GM19023 (cell line): ENCODE results near the gene STARD8.
"Not testable (repeated sequence)": the region's sequence is repeated elsewhere in the genome, so short reads cannot be mapped to it uniquely, and the experiment has no call there.

Source experiments
- ATAC-seq: cut with Tn5 transposase; IDR thresholded peaks from one replicate; pipeline ENCODE4 v1.9.1; 2021; ENCODE audit warnings: mild to moderate bottlenecking, moderate library complexity; ENCODE audit not compliant: unreplicated experiment

Gene STARD8

DNA sequence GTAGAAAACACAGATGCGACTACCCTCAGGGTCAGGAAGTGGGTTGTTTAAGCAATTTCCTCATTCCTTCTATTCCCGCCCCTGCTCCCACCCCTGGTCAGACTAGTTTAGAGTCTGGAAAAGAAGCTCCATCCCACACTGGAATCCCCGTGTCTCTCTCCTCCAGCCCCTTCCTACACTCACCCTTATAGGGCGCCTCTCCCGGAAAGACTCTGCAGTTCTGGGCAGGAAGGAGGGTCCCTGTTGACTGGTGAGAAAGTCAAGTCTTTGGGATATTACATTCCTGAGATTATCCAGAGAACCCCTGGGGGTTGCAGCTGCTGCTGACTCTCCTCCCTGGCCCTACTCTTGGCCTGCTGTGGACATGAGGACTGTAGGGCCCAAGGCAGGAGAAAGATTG, 11.9 kb downstream of the STARD8 start:
- no peak for ATAC-seq

DNA sequence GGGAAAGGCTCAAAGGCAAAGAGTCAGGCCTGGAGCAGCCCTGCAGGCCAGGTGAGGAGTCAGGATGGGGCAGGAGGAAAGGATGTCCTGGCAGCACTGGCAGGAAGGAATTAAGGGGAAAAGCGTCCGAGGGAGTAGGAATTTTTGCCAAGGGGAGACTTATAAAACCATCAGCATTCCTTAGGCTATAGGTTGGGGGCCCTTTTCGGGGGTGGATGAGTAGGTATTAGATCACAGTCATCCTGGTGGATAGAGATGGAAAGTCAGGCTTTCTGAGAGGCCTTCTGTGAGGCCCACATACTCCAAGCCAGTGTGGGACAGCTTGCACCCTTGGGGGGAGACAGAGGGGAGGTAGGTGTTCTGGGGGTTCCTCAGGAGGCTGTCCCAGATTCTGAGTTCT, 12.3 kb downstream of the STARD8 start:
- no peak for ATAC-seq

DNA sequence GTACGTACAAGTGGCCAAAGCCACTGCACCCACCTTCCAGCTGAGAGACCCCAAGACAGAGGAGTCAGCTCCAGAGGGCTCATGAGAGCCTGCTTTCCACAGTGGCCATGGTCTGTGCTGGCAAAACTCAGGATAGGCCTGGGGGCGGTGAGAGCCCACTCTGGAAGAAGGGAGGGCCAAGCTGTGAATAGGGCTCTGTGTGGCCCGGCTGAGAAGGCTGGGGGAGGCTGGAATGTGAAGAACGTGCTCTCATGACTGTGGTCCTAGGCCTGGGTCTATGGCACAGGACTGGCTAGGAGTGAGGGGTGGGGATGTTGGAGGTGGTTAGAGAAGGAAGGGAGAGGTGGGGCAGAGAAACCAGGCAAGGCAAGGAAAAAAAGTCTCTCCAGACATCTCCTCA, 13.3 kb downstream of the STARD8 start:
- no peak for ATAC-seq

DNA sequence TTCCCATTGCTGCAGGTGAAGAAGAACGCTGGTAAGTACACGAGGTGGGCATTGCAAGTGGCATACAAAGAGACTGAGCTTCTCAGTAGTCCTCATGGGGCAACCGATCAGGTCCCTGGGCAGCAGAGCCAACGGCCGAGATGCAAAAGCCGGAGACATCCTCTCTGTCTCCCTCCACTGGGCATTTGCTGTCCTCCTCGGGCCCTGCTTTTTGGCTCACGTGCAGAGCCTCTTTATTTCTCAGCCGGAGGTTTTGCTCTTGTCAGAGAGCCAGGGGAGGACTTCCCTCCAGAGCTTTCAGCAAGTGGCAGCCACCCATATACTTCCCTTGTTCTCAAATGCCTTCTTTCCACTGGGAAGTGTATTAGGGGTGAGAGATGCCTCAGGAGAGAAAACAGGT, 18.0 kb downstream of the STARD8 start:
- ATAC-seq, result no peak

DNA sequence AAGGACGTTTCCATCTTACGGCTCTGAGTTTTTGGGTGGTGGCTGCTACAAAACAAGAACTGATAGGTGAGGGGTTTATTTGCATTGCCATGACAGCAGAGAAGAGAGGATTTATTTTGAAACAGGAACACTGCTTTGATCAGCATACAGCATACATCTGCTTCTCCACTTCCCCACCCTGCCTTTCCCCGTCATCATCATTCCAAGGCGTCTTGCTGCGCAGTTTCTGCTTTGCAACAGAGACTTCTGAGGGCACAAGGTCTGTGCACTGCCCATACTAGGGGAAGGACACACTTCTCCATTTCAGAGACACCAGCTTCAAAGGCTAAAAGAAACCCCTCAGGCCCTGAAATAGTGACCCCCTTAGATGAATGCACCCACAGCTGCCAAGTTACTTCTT, 19.1 kb downstream of the STARD8 start:
- no peak for ATAC-seq

DNA sequence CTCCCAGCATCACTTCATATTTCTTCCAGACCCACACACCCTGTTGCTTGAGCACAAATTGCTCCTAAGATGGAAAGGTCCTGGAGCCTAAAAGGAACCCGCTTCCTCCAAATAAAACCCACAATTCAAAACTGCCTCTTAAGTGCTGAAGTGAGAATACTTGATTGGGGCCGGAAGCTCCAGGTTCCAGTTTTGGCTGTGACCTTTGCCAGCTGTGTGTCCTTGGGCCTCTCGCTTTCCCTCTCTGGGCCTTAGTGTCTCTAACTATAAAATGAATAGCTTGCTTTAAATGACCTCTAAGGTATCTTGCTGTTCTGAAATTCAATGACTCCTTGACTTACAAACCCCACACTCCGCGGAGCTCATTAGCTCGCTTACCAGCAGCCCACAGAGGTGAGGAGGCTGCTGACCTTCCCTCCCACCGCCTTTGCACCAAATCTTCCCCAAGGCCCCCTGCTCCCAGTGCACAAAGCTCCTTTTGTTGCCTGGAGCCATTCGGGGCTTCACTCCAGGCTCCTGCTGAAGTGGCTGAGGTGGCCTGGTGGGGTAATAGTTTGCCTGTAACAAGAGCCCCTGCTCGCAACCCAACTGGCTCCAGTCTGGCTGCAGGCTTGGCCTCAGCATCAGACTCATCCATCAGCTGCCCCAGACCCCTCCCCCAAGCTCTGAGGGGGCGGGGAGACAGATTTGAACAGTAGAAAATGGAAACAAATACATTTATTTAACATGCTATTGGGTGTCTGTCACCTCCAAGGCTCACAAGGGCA, 21.8 kb downstream of the STARD8 start:
- no peak for ATAC-seq

DNA sequence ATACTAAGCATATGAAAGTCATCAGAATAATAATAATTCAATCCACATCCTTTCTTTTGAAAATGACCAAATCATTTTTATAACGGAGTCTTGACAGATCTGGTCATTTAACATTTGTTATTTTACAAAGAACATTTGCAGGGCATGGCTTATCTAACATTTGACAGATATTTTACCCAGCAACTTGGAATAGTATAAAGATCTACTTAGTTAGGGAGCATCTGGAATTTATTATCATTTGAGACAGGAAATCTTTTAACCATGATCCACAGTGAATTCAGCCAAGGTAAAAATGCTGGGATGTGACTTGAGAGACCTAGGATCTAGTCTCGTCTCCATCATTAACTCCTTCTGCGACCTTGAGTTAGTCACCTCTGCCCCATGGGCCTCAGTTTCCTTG, 22.4 kb downstream of the STARD8 start:
- ATAC-seq, result no peak

DNA sequence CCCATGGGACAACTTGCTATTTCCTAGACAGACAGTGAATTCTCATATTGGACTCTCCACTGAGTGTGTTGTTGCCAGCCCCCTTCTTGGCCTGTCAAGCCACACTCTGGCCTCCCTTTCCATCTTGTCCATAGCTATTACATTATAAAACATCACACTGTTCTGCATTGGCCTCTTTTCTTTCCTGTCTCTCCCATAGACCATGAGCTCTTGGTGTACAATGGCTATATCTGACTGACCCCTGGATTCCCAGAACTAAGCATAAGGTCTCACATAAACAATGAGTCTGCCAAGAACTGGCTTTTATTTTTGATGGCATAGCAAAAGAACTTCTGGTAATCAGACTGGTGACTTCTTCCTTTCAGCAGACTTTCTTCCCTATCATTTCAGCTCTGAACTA, 23.8 kb downstream of the STARD8 start:
- ATAC-seq, result no peak

DNA sequence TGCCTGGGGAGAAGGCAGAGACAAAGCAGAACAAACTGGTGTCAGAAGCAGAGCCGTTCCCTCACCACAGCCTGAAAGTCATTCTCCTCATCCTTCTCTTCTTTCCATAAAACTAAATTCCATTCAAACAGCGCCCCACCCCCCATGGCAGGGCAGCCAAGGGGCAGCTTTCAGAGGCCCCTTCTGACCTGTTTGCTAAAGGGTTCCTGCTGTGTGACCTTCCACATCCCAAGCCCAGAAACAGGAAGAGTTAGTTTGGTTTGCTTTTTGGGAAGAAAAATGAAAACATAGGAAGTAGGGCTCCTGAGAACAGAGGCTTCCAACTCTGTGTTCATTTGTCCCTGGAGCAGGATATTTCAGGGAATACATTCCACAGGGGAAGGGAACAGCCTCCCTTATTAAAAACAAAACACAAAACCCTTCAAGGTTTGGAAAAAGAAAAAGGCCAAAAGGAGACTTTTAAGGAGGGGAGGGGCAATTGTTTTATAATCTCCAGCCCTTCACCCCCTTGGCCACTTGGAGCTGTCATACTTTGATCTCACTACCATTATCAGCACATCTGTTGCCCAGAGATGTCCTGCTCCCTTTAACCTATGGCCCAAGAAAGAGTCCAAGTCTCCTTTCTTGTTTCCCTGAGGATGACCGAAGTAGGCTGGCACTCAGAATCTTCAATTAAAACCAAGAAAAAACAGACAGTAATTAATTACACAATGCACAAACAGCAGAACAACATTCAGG, 25.3 kb downstream of the STARD8 start:
- no peak for ATAC-seq

DNA sequence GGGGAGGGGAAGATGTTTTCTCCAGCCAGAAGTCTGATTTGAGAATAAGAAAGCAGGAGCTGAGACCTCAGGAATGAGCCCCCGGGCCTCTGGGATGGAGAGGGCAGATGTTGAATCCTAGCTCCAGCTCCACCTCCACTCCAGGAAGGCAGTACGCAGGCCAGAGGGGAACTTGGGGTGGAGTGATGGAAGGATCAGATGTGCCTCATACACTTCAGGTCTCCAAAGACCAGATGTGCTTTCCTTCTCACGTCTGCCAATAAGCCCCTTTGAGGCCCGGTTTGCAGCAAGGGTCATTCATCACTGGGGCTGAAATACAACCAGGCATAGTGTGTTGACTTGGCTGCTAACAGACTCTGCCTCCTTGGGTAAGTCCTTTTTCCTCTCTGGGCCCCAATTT, 28.1 kb downstream of the STARD8 start:
- ATAC-seq, result no peak

DNA sequence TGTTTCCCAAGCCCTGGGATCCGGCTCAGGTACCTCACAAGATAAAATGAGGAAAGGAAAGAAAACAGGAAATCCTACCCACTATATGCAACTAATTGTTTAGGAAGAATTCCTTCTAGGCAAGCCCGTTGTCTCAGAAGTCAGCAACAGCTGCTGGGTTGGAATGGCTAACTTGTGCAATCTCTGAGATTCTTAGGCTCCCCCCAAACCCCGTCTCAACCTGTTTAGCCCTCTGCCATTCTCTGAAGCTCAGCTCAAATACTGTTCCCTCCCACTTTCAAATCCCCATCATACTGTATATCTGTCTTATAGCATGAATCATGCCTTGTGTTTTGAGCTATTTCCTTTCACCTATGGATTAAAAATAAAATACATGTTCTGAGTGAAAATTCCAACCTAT, 28.9 kb downstream of the STARD8 start:
- no peak for ATAC-seq

DNA sequence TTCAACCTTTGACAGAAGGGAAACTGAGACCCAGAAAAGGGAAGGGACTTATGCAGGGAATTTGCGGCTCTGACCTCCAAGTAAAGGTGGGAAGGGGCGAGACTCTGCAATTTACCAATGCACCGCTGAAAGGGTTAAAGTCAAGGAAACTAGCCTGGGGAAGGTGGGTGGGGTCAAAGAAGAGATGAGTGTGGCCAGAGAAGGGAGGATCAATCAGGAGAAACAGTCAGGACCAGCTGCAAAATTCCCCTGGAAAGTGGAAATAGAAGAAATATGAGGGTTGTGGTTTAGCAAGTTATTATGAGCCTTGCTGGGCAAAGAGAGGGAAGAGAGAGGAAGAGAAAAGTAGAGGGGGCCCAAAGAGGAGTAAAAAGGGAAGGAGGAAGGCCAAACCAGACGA, 30.5 kb downstream of the STARD8 start:
- ATAC-seq, result no peak

DNA sequence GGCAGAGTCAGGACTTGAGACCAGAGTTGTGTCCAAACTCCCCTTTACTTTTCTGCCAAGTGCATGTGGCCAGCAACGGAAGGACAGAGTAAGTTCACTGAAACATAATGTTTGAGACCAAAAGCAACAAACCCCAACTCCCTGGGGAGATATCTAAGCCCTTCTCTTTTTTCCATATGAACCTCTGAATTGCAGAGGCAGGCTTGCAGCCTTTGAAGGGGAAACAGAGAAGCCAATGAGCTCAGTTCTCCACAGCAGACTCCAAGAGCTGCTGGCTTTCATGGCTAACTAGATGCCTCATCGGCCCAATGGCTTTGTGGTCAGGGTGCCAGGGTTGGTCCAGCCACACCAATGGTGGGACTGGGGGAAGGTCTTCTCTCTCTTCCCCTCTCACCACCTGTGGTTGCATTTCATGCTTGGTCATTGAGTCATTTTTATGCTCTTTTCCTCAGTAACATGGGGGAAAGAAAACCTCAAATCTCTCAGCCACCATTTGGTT, 34.0 kb downstream of the STARD8 start:
- ATAC-seq, result no peak

DNA sequence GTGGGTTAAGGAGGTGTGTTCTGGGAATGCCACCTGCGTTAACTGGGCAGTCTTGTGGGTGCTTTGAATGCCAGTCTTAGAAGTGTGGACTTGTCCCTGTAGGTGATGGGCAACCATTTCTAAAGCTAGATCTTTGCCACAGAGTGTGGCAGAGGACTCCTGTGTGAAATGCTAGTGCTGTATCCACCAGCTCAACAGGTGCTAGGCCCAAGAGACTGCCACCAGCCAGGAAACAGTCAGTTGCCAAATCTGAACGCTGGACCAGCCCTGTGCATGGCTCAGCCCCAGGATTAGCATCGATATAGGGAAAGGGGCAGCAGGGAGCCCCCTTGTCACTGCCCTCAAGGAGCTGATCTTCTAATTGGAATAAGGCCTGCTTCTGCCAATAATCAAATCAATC, 35.3 kb downstream of the STARD8 start:
- no peak for ATAC-seq

DNA sequence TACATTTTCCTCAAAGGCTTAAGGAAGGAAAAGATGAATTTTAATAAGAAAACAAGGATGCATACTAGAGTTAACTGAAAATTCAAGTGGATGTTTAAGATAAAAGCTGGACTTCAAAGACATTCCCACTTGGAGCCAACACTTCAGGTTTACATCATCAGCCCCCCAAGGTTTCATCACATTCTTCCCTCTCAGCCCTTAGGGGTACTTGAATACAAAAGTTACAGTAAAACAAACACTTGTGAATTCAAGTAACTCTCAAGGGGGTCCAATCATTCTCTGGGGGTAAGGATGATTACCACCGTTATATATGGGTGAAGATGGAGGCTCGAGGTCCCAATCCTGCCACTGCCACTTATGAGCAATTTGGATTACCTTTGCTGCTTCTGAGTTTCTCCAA, 36.1 kb downstream of the STARD8 start:
- no peak for ATAC-seq

DNA sequence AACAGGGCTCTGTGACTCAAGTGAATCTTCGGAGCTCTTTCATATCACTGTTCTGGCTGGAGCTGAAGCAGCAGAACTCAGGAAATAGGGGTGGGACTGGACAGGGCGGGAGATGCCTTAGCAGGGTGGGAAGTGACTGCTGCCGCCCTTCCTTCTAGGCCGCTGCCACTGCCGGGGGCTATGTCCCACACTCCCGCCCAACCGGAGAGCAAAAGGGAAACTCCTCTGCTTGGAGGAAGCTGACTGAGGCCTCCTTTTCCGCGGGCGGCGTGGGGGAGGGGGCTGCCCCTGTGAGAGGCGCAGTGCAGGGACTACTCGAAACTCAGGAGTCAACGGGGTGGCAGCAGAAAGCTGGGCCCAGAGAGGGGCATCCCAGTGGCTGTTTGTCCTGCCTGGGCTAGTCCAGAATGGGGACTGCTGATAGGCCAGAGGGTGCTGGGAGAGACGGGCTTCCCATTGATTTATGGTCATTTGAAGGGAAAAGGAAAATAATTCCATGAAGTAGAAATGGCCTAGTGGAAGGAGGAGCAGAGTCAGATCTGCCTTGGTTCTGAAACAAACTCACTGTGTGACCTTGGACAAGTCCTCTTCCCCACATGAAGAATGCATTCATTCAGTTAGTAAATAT, 36.9 kb downstream of the STARD8 start:
- no peak for ATAC-seq

DNA sequence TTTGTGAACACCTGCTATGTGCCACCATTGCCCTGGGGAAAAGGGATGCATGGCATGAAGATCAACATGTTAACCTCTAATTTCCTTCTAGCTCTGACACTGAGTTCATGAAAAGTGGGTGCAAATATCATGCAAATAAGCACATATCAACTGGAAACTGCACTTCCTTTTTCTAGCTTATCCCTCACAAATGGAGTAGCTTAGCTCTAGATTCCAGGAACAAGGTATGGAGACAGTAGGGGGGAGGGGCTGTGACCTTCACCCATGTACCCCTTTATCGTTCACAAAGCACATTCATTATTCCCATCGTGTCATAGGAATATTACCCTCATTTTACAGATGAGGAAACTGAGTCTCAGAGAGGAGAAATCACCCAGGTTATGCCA, 37.4 kb downstream of the STARD8 start:
- no peak for ATAC-seq

DNA sequence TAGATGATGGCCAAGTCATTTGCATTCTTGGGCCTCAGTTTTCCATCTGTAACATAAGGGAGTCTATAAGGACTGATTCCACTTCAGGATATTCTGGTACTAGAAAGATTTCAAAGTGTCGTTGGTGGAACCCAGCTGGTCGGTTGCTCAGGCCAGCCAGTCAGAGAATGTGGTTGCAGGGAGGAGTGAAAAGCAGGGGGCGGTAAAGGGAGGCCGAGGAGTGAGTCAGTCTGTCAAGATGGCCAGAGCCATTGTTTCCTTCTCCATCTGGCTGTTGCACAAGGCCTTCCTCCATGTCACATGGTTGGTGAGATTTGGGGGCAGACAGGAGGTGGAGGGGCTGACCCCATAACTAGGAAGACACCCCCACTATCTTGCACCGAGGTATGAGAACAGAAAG, 38.2 kb downstream of the STARD8 start:
- ATAC-seq, result no peak

DNA sequence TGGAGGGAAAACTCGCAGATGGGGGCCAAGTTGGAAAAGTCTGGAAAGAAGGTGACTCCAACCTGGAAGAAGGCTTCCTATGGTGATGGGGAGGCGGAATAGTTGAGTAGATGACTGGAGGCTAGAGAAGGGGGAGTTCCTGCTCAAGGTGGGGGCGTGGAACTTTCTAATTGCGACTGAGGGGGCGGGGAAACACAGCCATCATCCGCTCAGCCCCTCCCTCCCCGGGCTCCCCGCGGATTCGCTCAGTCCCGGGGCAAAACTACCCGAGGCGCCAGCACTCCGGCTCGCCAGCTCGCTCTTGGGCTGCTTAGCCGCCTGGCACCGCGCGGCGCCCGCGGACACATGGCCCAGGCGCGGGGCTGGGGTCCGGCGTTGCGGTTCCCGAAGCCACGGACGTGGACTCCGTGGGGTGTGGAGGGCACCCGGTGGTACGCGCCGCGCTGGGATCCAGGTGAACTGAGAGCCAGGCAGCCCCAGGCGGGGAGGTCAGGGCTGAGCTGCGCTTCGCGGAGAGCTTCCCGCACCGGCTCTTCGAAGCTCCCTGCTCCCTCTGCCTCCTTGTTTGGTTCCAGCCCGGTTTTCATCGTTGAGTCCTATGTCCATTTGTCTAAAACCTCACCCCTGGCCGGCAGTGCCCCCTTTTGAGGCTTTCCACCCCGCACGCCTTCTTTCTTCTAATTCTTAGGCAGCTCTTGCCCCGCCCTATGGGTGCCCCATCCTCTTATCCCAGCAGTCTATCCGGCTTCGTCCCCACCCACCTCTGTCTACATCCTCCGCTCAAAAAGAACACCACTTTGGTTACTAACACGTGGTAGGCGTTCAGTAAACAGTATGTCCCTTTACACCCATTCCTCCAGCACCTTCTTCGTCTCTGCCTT, 38.9 kb downstream of the STARD8 start:
- no peak for ATAC-seq

DNA sequence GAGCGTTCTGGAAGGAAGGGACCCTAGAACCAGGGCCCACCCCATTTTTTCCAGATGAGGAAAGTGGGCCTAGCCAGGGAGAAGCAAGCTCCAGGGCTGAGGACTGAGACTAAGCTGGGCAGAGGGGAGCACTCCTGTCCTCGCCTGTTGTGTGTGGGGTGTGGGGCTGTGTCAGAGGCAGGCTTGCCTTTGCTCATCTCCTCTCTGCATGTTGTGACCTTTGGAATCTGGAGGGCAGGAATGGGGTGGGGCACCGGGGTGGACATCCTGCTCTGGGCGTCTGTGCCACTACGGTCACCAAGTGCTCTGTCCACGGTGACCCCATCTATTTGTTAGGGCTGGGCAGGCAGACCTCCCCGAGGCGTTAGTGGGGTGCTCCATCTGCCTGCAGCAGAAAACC, 41.5 kb downstream of the STARD8 start:
- not testable (repeated sequence) for ATAC-seq

DNA sequence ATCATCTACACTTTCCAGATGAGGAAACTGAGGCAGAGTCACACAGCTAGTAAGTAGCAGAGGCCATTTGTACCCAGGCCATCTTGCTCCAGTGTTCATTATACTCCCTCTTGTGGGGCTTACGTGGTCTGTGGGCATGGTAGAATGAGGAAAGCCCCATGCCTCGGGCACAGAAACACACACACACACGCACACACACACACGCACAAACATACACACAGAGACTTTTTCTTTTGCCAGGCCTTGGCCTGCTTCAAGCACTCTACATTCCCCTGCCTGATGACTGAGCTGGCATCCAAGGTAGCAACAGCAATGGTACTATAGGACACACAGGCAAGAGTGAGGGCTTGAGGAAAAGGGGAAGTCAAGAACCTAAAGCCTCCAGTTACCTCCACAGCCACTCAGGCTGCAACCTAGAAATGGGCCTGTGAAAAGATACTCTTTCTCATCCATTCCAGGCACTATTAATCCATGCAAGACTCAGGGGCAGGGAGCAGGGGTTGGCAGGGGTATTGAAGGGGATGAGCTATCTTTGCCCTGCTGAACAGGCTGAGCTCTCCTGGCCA, 43.6 kb downstream of the STARD8 start:
- no peak for ATAC-seq
